Measurements from ENCODE around the gene OR6B1. TPM values are rescaled to one million over a fixed set of nuclear protein-coding genes. Genes with fewer than 3 reads are reported as not detected.
"Not testable (repeated sequence)": the region's sequence is repeated elsewhere in the genome, so short reads cannot be mapped to it uniquely, and the experiment has no call there.

The OR6B1 gene
- total RNA-seq, 4 donors from 2014 or later = not detected

DNA sequence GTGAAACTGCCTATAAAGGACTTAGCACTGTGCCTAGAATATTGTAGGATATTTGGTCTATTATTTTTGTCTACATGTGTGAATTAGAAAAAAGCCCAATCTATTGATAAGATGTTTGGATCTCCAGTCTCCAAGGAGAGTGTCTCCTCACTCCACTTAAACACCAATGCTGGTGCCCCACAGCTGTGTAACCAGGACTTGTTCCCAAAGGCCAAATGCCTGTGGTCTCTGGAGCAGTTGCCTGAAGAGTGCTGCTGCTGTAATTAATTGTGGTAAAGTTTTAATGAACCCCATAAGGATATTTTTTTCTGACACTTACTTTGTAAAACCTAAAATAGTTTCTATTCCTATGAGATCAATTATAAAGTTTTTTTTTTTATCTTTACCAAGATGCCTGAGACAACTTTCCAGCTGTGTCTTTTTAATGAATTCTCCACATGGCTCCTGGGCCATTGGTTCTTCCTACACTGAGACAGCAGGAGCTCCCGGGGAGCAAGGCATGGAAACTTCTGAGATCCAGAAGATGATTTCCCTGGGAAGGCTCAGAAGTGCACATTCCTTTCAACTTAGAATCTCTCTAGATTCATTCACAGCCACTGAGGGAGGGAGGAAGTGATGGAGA is 37.4 kb downstream of the OR6B1 start:
- intact Hi-C loops (cut with DNase I; ENCODE audit: low total_unique reads) = no loop called here
- Histone ChIP-seq H3K4me1 (no peaks in the 10 kb centered on the region), H3K27ac (no peak overlapping the region), H3K36me3 (no peaks in the 10 kb centered on the region), H3K9me3 (no peaks in the 10 kb centered on the region), H3K4me3 (no peak overlapping the region), H3K27me3 (no peaks in the 10 kb centered on the region)
- TF ChIP-seq POLR2A (IDR thresholded peaks at IDR 0.05) = no peak
- TF ChIP-seq, protein P1, sequence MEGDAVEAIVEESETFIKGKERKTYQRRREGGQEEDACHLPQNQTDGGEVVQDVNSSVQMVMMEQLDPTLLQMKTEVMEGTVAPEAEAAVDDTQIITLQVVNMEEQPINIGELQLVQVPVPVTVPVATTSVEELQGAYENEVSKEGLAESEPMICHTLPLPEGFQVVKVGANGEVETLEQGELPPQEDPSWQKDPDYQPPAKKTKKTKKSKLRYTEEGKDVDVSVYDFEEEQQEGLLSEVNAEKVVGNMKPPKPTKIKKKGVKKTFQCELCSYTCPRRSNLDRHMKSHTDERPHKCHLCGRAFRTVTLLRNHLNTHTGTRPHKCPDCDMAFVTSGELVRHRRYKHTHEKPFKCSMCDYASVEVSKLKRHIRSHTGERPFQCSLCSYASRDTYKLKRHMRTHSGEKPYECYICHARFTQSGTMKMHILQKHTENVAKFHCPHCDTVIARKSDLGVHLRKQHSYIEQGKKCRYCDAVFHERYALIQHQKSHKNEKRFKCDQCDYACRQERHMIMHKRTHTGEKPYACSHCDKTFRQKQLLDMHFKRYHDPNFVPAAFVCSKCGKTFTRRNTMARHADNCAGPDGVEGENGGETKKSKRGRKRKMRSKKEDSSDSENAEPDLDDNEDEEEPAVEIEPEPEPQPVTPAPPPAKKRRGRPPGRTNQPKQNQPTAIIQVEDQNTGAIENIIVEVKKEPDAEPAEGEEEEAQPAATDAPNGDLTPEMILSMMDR (IDR thresholded peaks at IDR 0.05) = no peak
- DNase-seq = no peak

DNA sequence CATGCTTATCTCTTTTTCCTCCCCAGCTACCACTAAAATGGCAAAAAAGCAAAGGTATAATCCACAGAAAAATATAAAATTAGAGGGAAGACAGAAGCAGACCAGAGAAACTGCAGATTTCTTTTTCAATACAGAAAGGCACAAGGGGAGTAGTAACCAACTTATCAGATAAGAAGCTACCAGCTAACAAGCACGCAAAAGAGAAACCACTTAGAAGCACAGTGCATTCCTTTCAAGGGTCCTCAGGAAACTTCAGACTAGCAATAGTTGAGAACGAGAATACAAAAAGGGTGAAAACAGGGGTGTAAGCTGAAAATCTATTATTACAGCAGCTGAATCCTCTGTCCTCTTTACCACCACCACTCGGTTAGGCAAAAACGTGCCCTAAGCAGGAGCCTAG is 38.8 kb downstream of the OR6B1 start:
- TF ChIP-seq, protein P1 (IDR thresholded peaks at IDR 0.05) = no peak
- TF ChIP-seq POLR2A (IDR thresholded peaks at IDR 0.05) = no peak

DNA sequence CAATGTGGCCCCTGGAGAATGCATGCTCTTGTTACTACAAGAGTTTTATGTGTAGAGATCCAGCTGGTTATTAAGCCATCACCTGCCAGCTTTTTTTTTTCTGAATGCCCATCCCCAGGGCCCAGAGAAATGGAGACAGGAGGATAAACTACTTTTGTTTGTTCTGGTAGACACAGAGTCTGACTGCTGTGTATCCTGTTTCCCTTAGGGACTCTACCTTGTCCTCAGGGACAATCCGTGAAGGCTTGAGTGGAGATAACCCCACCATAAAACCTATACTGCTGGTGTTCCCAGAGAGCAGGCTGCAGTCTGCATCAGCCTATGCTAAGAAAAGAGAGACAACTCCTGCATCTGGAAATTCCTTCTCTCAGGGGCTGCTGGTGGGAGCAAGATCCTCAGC is 48.5 kb downstream of the OR6B1 start, which contains the start of gene OR2A5:
Gene OR2A5, plus strand, starts transcription at position 301 of the 400 bp plus-strand sequence. CDS start 1,454 bp downstream, outside the sequence.
- H3K9me3 ChIP-seq = no peaks in the 10 kb centered on the region
- no peaks in the 10 kb centered on the region for H3K27me3 ChIP-seq
- H3K4me1 ChIP-seq = no peaks in the 10 kb centered on the region
- no peak for DNase-seq
- intact Hi-C loops (cut with DNase I; ENCODE audit: low total_unique reads) = no loop called here
- no peak within 1 kb of the TSS for H3K27ac ChIP-seq
- no peak within 1 kb of the TSS for H3K4me3 ChIP-seq
- no peaks in the 10 kb centered on the region for H3K36me3 ChIP-seq
- TF ChIP-seq, protein P1 (IDR thresholded peaks at IDR 0.05) = no peak
- no peak for TF ChIP-seq POLR2A (IDR thresholded peaks at IDR 0.05)

More for the DNA sequence above, 38.8 kb downstream of the OR6B1 start:
- Histone ChIP-seq H3K4me3 (no peak overlapping the region), H3K4me1 (no peaks in the 10 kb centered on the region), H3K27ac (no peak overlapping the region), H3K27me3 (no peaks in the 10 kb centered on the region), H3K9me3 (no peaks in the 10 kb centered on the region), H3K36me3 (no peaks in the 10 kb centered on the region)
- no peak for DNase-seq
- intact Hi-C loops (cut with DNase I; ENCODE audit: low total_unique reads) = no loop called here

DNA sequence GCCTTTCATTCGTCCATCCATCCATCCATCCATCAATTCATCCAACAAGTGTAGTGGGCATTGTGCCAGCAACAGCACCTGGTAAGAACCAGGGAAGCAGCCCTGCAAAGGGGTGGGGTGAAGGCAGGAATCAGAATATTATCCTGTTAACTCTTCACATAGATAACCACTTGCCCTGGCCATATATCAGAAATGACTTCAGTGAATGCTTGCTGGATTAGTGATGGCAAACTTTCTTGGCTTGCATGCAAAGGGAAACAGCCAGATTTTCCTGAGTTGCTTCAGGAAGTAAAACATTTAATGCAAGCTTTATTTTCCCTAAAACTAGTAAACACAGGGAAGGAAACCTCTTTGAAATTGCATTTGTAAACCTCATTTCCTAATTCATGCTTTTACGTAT is 49.4 kb downstream of the OR6B1 start:
- no peak overlapping the region for H3K27ac ChIP-seq
- TF ChIP-seq, protein P1 (IDR thresholded peaks at IDR 0.05) = no peak
- TF ChIP-seq POLR2A (IDR thresholded peaks at IDR 0.05) = no peak
- no peaks in the 10 kb centered on the region for H3K36me3 ChIP-seq
- DNase-seq = no peak
- no peak overlapping the region for H3K4me3 ChIP-seq
- no peaks in the 10 kb centered on the region for H3K27me3 ChIP-seq
- H3K9me3 ChIP-seq = no peaks in the 10 kb centered on the region
- intact Hi-C loops (cut with DNase I; ENCODE audit: low total_unique reads) = no loop called here
- no peaks in the 10 kb centered on the region for H3K4me1 ChIP-seq

DNA sequence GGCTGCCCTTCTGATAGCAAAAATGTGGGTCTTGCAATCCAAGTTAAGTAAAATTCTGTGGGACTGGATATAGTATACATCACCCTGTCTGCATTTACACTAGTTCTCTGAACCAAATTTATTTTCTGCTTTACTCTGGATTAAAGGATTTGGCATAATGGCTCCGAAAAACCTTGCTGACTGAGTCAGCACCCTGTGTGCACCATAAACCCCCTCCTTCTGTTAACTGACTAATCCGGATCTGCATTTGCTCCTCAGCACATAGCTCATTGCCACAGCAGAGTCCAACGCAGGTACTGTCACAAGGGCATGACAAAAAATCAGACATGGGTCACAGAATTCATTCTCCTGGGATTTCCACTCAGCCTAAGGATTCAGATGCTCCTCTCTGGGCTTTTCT is 50.0 kb downstream of the OR6B1 start:
- Histone ChIP-seq H3K4me3 (no peak overlapping the region), H3K27me3 (no peaks in the 10 kb centered on the region), H3K36me3 (no peaks in the 10 kb centered on the region), H3K27ac (no peak overlapping the region), H3K9me3 (no peaks in the 10 kb centered on the region), H3K4me1 (no peaks in the 10 kb centered on the region)
- no peak for DNase-seq
- intact Hi-C loops (cut with DNase I; ENCODE audit: low total_unique reads) = no loop called here
- no peak for TF ChIP-seq POLR2A (IDR thresholded peaks at IDR 0.05)
- TF ChIP-seq, protein P1 (IDR thresholded peaks at IDR 0.05) = no peak

DNA sequence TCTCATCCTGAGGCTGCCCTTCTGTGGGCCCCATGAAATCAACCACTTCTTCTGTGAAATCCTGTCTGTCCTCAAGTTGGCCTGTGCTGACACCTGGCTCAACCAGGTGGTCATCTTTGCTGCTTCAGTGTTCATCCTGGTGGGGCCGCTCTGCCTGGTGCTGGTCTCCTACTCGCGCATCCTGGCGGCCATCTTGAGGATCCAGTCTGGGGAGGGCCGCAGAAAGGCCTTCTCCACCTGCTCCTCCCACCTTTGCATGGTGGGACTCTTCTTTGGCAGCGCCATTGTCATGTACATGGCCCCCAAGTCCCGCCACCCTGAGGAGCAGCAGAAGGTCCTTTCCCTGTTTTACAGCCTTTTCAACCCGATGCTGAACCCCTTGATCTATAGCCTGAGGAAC is 50.8 kb downstream of the OR6B1 start:
- H3K27me3 ChIP-seq; H3K27ac ChIP-seq; H3K4me1 ChIP-seq; H3K4me3 ChIP-seq; H3K36me3 ChIP-seq; H3K9me3 ChIP-seq; DNase-seq; intact Hi-C loops (cut with DNase I; ENCODE audit: low total_unique reads): not testable (repeated sequence)

Measured in uterus (tissue), 4 donors.